GM21390 (cell line): ENCODE measurements around the gene TNFRSF4.

Source experiments
- ATAC-seq: cut with Tn5 transposase; IDR thresholded peaks from one replicate; pipeline ENCODE4 v1.9.1; 2021; ENCODE audit not compliant: unreplicated experiment

TNFRSF4 gene

GRCh38 chr1:1245817-1246576 lies 32.0 kb upstream of the TNFRSF4 start:
- ATAC-seq = no peak

- no peak for ATAC-seq
Measured at GRCh38 chr1:1245178-1245816, 31.3 kb upstream of the TNFRSF4 start.

- ATAC-seq = no peak
Measured at GRCh38 chr1:1244192-1244811, 30.3 kb upstream of the TNFRSF4 start.

- no peak for ATAC-seq
Measured at GRCh38 chr1:1243807-1244191, 29.8 kb upstream of the TNFRSF4 start.

GRCh38 chr1:1243266-1243660 lies 29.3 kb upstream of the TNFRSF4 start:
- ATAC-seq = no peak

- ATAC-seq = no peak
Measured at GRCh38 chr1:1242461-1243265, 28.7 kb upstream of the TNFRSF4 start.

GRCh38 chr1:1241588-1242219 lies 27.8 kb upstream of the TNFRSF4 start:
- ATAC-seq = no peak

GRCh38 chr1:1240822-1241587 lies 27.1 kb upstream of the TNFRSF4 start:
- ATAC-seq = no peak

GRCh38 chr1:1240348-1240732 lies 26.4 kb upstream of the TNFRSF4 start:
- ATAC-seq = no peak

GRCh38 chr1:1239614-1240347 lies 25.8 kb upstream of the TNFRSF4 start:
- ATAC-seq = no peak

- no peak for ATAC-seq
Measured at GRCh38 chr1:1239227-1239613, 25.3 kb upstream of the TNFRSF4 start.

- no peak for ATAC-seq
Measured at GRCh38 chr1:1238702-1239178, 24.8 kb upstream of the TNFRSF4 start.

GRCh38 chr1:1237874-1238701 lies 24.1 kb upstream of the TNFRSF4 start:
- no peak for ATAC-seq

- no peak for ATAC-seq
Measured at GRCh38 chr1:1236945-1237873, 23.3 kb upstream of the TNFRSF4 start.

- no peak for ATAC-seq
Measured at GRCh38 chr1:1236176-1236763, 22.3 kb upstream of the TNFRSF4 start.

GRCh38 chr1:1235016-1235744 lies 21.2 kb upstream of the TNFRSF4 start:
- ATAC-seq = no peak
